Stimulated activated CD8-positive, alpha-beta memory T cell treated with anti-CD3 and anti-CD28 coated beads, Interleukin-4, amount 100 ng/mL, for 4 hours (primary cell): Measurements from ENCODE around the gene TEX10.

Source experiments
- DNase-seq, 2 donors: peaks; one replicate each; pipeline ENCODE4 v3.0.0-alpha.2; 2020; ENCODE audit warnings: low read depth in 2 of 2, low spot score in 1 of 2

Gene TEX10

DNA sequence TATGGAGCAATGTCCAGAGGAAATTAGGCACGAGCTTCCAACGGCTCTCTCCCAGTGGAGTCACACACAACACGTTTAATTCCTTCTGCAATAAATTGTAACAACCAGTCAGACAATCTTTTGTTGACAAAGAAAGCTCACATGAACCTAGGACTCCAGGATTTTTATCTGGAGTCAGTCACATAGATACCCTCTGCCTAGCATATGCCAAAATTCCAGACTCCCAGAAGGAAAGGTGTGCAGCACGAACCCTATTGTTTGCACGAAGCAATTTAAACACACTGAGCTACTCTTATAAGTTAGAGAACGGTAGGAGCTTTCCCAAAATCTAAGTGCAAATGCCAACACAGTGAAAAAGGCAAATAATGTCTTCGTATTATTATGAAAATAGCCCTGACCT, 67.1 kb downstream of the TEX10 start:
- no peak for DNase-seq

- DNase-seq: no peak
Observed at GRCh38 chr9:100285080-100285479, 67.7 kb downstream of the TEX10 start.

DNA sequence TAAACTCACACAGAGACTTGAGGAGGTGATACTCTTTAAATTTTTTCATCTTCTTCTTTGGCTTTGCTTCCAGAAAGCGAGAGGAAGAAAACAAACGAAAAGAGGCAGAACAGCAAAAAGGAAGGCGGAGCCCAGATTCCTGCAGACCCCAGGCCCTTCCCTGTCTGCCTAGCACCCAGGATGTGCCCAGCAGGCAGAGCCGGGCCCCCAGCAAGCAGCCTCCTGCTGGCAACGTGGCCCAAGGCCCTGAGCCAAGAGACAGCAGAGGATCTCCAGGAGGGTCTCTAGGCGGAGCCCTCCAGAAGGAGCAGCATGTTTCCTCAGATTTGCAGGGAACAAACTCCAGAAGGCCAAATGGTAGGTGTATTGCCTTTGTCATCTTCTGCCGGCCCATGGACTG, 68.5 kb downstream of the TEX10 start:
- no peak for DNase-seq

- DNase-seq: no peak
Observed at GRCh38 chr9:100282388-100282719, 70.4 kb downstream of the TEX10 start.

GRCh38 chr9:100281676-100282387, 70.9 kb downstream of the TEX10 start:
- no peak for DNase-seq

DNA sequence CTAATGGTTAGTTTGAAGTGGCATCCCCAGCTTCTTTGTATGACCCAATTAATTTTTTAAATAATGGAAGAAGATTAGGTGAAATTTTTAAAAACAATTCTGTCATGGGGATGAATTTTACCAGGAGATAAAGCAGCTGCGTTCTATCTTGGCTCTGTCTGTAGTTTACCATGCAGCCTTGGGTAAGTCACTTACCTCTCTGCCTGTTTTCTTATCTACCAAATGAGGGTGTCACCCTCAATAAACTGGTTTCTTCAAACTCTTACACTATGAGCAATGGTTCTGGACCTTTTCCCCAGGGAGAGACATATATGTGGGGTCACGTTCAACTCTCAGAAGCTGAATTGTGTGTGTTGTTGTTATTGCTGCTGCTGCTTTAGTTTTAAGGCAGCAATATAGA, 71.7 kb downstream of the TEX10 start:
- no peak for DNase-seq

DNA sequence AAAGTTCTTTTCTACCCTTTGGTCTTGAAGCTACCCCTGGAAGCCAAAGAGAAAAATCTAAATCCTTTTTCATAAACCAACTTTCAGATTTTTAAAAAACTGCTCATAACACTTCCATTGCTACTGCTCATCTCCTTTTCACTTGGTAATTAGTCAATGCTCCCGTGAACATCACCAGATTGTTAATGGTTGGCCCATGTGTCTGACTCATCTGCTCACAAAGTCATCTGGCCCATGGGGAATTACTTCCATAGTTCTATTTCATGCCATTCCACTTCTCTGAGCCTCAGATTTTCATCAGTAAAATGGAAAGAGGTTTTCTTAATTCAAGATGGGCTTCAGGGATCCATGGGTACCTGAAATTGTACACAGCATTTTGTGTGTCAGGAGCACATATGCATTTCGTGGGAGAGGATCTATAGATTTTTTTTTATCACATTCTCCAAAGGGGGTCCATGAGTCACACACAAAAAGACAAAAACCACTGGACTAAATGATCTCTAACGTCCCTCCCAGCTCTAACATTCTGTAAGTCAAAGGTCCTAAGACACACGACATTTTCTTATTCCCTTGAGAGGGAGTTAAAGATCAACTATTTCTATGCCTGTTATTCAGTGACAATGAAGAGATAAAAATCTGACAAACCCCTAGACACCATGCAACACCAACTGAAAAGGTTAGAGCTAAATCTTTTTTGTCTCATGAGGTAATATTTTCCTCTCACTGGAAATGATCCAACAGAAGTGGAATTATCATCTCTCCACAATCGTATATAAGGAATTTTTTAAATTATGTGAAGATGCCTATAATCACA, 75.4 kb downstream of the TEX10 start:
- no peak for DNase-seq

- no peak for DNase-seq
Observed at GRCh38 chr9:100269656-100270055, 83.1 kb downstream of the TEX10 start.

DNA sequence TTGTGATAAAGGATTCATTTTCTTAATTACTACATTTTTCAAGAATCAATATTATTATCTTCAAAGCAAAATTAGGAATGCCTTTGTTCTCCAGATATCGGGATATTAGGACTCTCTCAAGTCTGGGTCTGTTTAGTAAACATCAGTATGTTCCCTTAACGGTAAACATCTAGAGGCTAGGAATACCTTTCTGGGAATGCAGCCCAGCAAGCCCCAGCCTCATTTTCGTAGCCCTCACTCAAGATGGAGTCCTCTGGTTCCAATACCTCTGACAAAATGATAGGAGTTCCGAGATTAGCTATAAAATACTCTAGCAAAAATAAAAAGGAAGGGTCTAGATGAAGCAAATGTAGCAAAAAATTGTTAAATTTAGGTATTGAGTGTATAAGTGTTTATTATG, 84.5 kb downstream of the TEX10 start:
- no peak for DNase-seq

- DNase-seq: no peak
Observed at GRCh38 chr9:100267211-100267610, 85.5 kb downstream of the TEX10 start.
